Activated CD8-positive, alpha-beta T cell treated with anti-CD3 and anti-CD28 coated beads for 36 hours (primary cell): ENCODE measurements around the gene ZBTB37. TPM values are rescaled to one million over a fixed set of nuclear protein-coding genes. Genes with fewer than 3 reads are reported as not detected.

Source experiments
- ATAC-seq: fragments of 200-7000 bp; cut with Tn5 transposase; one replicate; pipeline ENCODE4 v1.10.0; 2021; ENCODE audit warnings: mild to moderate bottlenecking, moderate library complexity
- CTCF ChIA-PET: fragments of 350-600 bp; sonication (Branson Sonifier 250); formaldehyde crosslinking; loops from one replicate; lab custom pipeline; 2021; ENCODE audit warnings: antibody characterized with exemption; lab: Charles Lee
- POLR2A ChIA-PET: fragments of 350-600 bp; sonication (Branson Sonifier 250); formaldehyde crosslinking; loops from one replicate; lab custom pipeline; 2021; ENCODE audit warnings: antibody characterized with exemption; lab: Charles Lee
- DNase-seq: peaks from one replicate; pipeline ENCODE4 v3.0.0-alpha.2; 2020
- H3K27ac Mint-ChIP-seq: one replicate; pipeline ENCODE4 v1.8.0; 2021; ENCODE audit warnings: mild to moderate bottlenecking, mixed read lengths
- H3K27me3 Mint-ChIP-seq: one replicate; pipeline ENCODE4 v1.8.0; 2021; ENCODE audit warnings: mixed read lengths
- H3K36me3 Mint-ChIP-seq: one replicate; pipeline ENCODE4 v1.8.0; 2021; ENCODE audit warnings: low read depth, mixed read lengths
- H3K4me1 Mint-ChIP-seq: one replicate; pipeline ENCODE4 v1.8.0; 2021; ENCODE audit warnings: low read depth, mixed read lengths
- H3K4me3 Mint-ChIP-seq: one replicate; pipeline ENCODE4 v1.8.0; 2021; ENCODE audit warnings: mild to moderate bottlenecking, moderate library complexity, mixed read lengths
- H3K9me3 Mint-ChIP-seq: one replicate; pipeline ENCODE4 v1.8.0; 2021; ENCODE audit warnings: mixed read lengths
- intact Hi-C: fragments of 100-400 bp; cut with micrococcal nuclease; formaldehyde crosslinking; loops from one replicate; pipeline ENCODE4 v1.10.0; 2022
- total RNA-seq, 2 experiments: library from RNA; stranded (reverse); gene quantifications; one replicate each; pipeline ENCODE4 v1.2.3, GENCODE V29; 2021
- TF ChIP-seq, protein P1 (sequence below): fragments of 200-600 bp; IDR thresholded peaks from one replicate; pipeline ENCODE4 v1.8.0; 2022; ENCODE audit warnings: antibody characterized with exemption, mild to moderate bottlenecking

The ZBTB37 gene
- total RNA-seq, 2 experiments from 2014 or later = 7.6 to 7.9 TPM

DNA sequence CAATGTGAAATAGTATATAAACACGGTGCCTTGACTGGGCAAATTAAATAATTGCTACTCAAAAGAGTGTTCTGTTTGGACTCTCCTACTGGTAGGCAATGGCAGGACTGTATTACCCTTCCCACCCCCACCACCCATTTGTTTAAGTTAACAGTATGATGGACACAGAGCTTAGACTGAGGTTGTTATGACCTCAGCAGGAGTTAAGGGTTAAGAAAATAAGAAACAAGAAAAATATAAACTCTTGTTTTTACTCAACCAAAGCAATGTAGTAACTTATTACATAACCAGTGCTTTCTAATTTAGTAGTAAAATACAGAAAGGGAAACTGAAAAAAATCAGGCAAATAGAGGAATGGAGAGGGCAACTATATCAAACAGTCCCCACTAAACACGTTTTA, 68.9 kb downstream of the ZBTB37 start:
- H3K36me3 Mint-ChIP-seq = peaks cover 14% of the 10 kb centered on the region
- no peak overlapping the region for H3K4me3 Mint-ChIP-seq
- TF ChIP-seq, protein P1, sequence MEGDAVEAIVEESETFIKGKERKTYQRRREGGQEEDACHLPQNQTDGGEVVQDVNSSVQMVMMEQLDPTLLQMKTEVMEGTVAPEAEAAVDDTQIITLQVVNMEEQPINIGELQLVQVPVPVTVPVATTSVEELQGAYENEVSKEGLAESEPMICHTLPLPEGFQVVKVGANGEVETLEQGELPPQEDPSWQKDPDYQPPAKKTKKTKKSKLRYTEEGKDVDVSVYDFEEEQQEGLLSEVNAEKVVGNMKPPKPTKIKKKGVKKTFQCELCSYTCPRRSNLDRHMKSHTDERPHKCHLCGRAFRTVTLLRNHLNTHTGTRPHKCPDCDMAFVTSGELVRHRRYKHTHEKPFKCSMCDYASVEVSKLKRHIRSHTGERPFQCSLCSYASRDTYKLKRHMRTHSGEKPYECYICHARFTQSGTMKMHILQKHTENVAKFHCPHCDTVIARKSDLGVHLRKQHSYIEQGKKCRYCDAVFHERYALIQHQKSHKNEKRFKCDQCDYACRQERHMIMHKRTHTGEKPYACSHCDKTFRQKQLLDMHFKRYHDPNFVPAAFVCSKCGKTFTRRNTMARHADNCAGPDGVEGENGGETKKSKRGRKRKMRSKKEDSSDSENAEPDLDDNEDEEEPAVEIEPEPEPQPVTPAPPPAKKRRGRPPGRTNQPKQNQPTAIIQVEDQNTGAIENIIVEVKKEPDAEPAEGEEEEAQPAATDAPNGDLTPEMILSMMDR = no peak
- peaks cover 4% of the 10 kb centered on the region for H3K4me1 Mint-ChIP-seq
- H3K27ac Mint-ChIP-seq = no peak overlapping the region
- H3K9me3 Mint-ChIP-seq = no peaks in the 10 kb centered on the region
- ChIA-PET CTCF (no interaction called here), POLR2A (no interaction called here)
- intact Hi-C loops = no loop called here
- no peaks in the 10 kb centered on the region for H3K27me3 Mint-ChIP-seq
- ATAC-seq (no peak), DNase-seq (no peak)

DNA sequence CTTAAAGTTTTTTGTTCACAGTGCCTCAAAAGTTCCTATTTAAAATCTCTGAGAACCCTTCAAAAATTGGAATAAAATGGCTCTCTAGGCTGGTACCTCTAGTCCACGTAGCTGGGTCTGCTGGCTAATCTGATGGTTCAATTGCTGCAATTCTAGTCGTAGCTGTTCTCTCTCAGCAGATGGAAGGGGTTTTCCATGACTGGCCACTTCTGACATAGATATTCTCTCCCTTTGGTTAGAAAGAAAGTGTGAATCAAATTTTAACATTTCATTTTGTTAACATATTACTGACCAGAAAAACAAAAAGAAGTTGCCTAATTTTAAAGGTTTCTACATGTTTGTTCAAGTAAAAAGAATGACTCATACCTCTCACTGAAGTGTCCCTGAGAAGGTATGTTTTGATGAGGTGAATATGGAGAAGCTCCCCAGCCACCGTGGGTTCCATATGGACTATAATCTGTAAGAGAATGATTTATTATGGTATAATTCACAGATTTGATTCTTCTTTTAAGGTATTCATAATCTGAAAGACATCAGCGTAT, 78.3 kb downstream of the ZBTB37 start:
- TF ChIP-seq, protein P1 = no peak
- POLR2A ChIA-PET = no interaction called here
- peaks cover 2% of the 10 kb centered on the region for H3K4me1 Mint-ChIP-seq
- H3K4me3 Mint-ChIP-seq = no peak overlapping the region
- DNase-seq (no peak), ATAC-seq (no peak)
- H3K9me3 Mint-ChIP-seq = no peaks in the 10 kb centered on the region
- CTCF ChIA-PET = interaction anchor here (1.2 kb wide), 1 partner anchor 12 kb away, joined by 3 read pairs; no protein-coding TSS in a partner anchor
- H3K27me3 Mint-ChIP-seq = no peaks in the 10 kb centered on the region
- peaks cover 31% of the 10 kb centered on the region for H3K36me3 Mint-ChIP-seq
- peak overlapping the region; percentile 58 for H3K27ac Mint-ChIP-seq
- intact Hi-C loops = loop anchor here (10.0 kb wide), 1 partner anchor 58 kb away; no protein-coding TSS in a partner anchor

DNA sequence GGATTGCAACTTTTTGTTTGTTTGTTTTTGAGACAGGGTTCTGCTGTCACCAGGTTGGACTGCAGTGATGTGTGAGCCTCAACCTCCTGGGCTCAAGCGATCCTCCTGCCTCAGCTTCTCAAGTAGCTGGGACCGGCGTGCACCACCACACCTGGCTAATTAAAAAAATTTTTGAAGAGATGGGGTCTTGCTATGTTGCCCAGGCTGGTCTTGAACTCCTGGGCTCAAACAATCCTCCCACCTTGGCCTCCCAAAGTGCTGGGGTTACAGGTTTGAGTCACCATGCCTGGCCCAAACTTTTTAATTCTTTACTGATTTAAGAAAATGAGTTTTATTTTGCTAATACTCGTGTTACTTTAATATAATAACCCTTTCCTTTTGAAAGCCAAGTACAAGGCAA, 80.4 kb downstream of the ZBTB37 start:
- no peak for DNase-seq
- Mint-ChIP-seq H3K4me3 (no peak overlapping the region), H3K27ac (no peak overlapping the region), H3K27me3 (no peaks in the 10 kb centered on the region), H3K4me1 (peaks cover 15% of the 10 kb centered on the region), H3K9me3 (no peaks in the 10 kb centered on the region), H3K36me3 (peaks cover 25% of the 10 kb centered on the region)
- intact Hi-C loops = loop anchor here (10.0 kb wide), 1 partner anchor 56 kb away; no protein-coding TSS in a partner anchor
- ChIA-PET POLR2A (interaction anchor here (0.6 kb wide), 1 partner anchor 93 kb away, joined by 4 read pairs; no protein-coding TSS in a partner anchor), CTCF (interaction anchor here (0.6 kb wide), 1 partner anchor 21 kb away, joined by 4 read pairs; no protein-coding TSS in a partner anchor)
- TF ChIP-seq, protein P1 = no peak
- ATAC-seq = no peak

Other genes starting within 250 kb of the ZBTB37 start
- not detected for gene TEX50, start 233.0 kb upstream of the ZBTB37 start, total RNA-seq
- not detected for gene ANKRD45, start 198.5 kb upstream of the ZBTB37 start, total RNA-seq
- gene KLHL20, start 153.4 kb upstream of the ZBTB37 start, total RNA-seq = 10 to 100 TPM; 14.5 to 15.8 TPM
- gene DARS2, start 43.7 kb upstream of the ZBTB37 start, total RNA-seq = 10 to 100 TPM; 46.7 to 49.5 TPM
- 10 to 100 TPM; 20.9 to 23.3 TPM for gene CENPL, start 43.5 kb upstream of the ZBTB37 start, total RNA-seq
- 1,000 to 10,000 TPM; 1,276 to 1,298 TPM for gene GAS5, start 391 bp upstream of the ZBTB37 start, total RNA-seq
- not detected for gene SERPINC1, start 48.9 kb downstream of the ZBTB37 start, total RNA-seq
- 10 to 100 TPM; 24.9 to 27.2 TPM for gene RC3H1, start 154.0 kb downstream of the ZBTB37 start, total RNA-seq